ENCODE measurements around the gene RNF123. TPM values are rescaled to one million over a fixed set of nuclear protein-coding genes. Genes with fewer than 3 reads are reported as not detected.

RNF123 gene
- total and polyA plus RNA-seq, 7 experiments from 2014 or later = 8.3 to 77.2 (median 46.7) TPM

GRCh38 chr3:49658711-49659110 is 30.6 kb upstream of the RNF123 start:
- Histone ChIP-seq H3K4me1 (ENCODE audit: control insufficient read depth in 2 of 2, insufficient read depth in 2 of 2, low read length in 2 of 2) (no peaks in the 10 kb centered on the region), H3K36me3 (ENCODE audit: control insufficient read depth in 2 of 3, insufficient read depth in 3 of 3, low read length in 3 of 3) (no peaks in the 10 kb centered on the region), H3K27ac (ENCODE audit: low read depth, low read length) (no peak overlapping the region), H3K4me3 (ENCODE audit: low read length) (no peak overlapping the region), H3K9me3 (ENCODE audit: control insufficient read depth in 2 of 3, low read length in 3 of 3) (no peaks in the 10 kb centered on the region), H3K27me3 (ENCODE audit: control insufficient read depth in 2 of 2, insufficient read depth in 2 of 2, low read length in 2 of 2) (no peaks in the 10 kb centered on the region)
- Mint-ChIP-seq H3K4me3 (no peak overlapping the region), H3K9me3 (no peaks in the 10 kb centered on the region), H3K27me3 (peaks cover 0 to 14% (median 0%) of the 10 kb centered on the region in 5 donors), H3K4me1 (no peaks in the 10 kb centered on the region), H3K36me3 (no peaks in the 10 kb centered on the region), H3K27ac (no peak overlapping the region)
- ChIA-PET POLR2A (no interaction called here), CTCF (no interaction called here)
- intact Hi-C loops (cut with micrococcal nuclease) = no loop called here
- ATAC-seq (no peak), DNase-seq (no peak)

- ATAC-seq (no peak), DNase-seq (no peak)
- Histone ChIP-seq H3K4me3 (ENCODE audit: low read length) (no peak overlapping the region), H3K9me3 (ENCODE audit: control insufficient read depth in 2 of 3, low read length in 3 of 3) (no peaks in the 10 kb centered on the region), H3K4me1 (ENCODE audit: control insufficient read depth in 2 of 2, insufficient read depth in 2 of 2, low read length in 2 of 2) (no peaks in the 10 kb centered on the region), H3K36me3 (ENCODE audit: control insufficient read depth in 2 of 3, insufficient read depth in 3 of 3, low read length in 3 of 3) (no peaks in the 10 kb centered on the region), H3K27ac (ENCODE audit: low read depth, low read length) (no peak overlapping the region), H3K27me3 (ENCODE audit: control insufficient read depth in 2 of 2, insufficient read depth in 2 of 2, low read length in 2 of 2) (no peaks in the 10 kb centered on the region)
- ChIA-PET CTCF (interaction anchor here (0.5 to 1.2 kb wide), 2 partner anchors 74 to 120 kb away, joined by 3 read pairs; no protein-coding TSS in a partner anchor), POLR2A (interaction anchor here (0.6 kb wide), 1 partner anchor 304 kb away, joined by 3 read pairs; no protein-coding TSS in a partner anchor)
- no peaks in the 10 kb centered on the region for H3K4me1 Mint-ChIP-seq
- no peak overlapping the region for H3K4me3 Mint-ChIP-seq
- peaks cover 0 to 14% (median 0%) of the 10 kb centered on the region in 5 donors for H3K27me3 Mint-ChIP-seq
- intact Hi-C loops (cut with micrococcal nuclease) = no loop called here
- no peak overlapping the region for H3K27ac Mint-ChIP-seq
- H3K36me3 Mint-ChIP-seq = no peaks in the 10 kb centered on the region
- no peaks in the 10 kb centered on the region for H3K9me3 Mint-ChIP-seq
Measured at GRCh38 chr3:49659756-49660155, 29.6 kb upstream of the RNF123 start.

GRCh38 chr3:49661281-49661680 is 28.1 kb upstream of the RNF123 start:
- peaks cover 0 to 6% (median 0%) of the 10 kb centered on the region in 7 donors for H3K4me1 Mint-ChIP-seq

GRCh38 chr3:49662021-49662420 is 27.3 kb upstream of the RNF123 start:
- Histone ChIP-seq H3K9me3 (ENCODE audit: control insufficient read depth in 2 of 3, low read length in 3 of 3) (no peaks in the 10 kb centered on the region), H3K36me3 (ENCODE audit: control insufficient read depth in 2 of 3, insufficient read depth in 3 of 3, low read length in 3 of 3) (no peaks in the 10 kb centered on the region), H3K27ac (ENCODE audit: low read depth, low read length) (no peak overlapping the region), H3K4me1 (ENCODE audit: control insufficient read depth in 2 of 2, insufficient read depth in 2 of 2, low read length in 2 of 2) (no peaks in the 10 kb centered on the region), H3K27me3 (ENCODE audit: control insufficient read depth in 2 of 2, insufficient read depth in 2 of 2, low read length in 2 of 2) (no peaks in the 10 kb centered on the region), H3K4me3 (ENCODE audit: low read length) (no peak overlapping the region)
- CTCF ChIA-PET = no interaction called here
- no peak for DNase-seq
- Mint-ChIP-seq H3K27ac (no peak overlapping the region), H3K27me3 (peaks cover 0 to 8% (median 0%) of the 10 kb centered on the region in 5 donors), H3K36me3 (no peaks in the 10 kb centered on the region), H3K4me1 (peaks cover 0 to 6% (median 0%) of the 10 kb centered on the region in 7 donors), H3K4me3 (no peak overlapping the region), H3K9me3 (no peaks in the 10 kb centered on the region)
- POLR2A ChIA-PET = no interaction called here
- intact Hi-C loops (cut with micrococcal nuclease) = no loop called here
- no peak for ATAC-seq

More at GRCh38 chr3:49661281-49661680, 28.1 kb upstream of the RNF123 start:
- Mint-ChIP-seq H3K27ac (no peak overlapping the region), H3K27me3 (peaks cover 0 to 12% (median 0%) of the 10 kb centered on the region in 5 donors), H3K4me3 (no peak overlapping the region), H3K36me3 (no peaks in the 10 kb centered on the region), H3K9me3 (no peaks in the 10 kb centered on the region)
- Histone ChIP-seq H3K4me1 (ENCODE audit: control insufficient read depth in 2 of 2, insufficient read depth in 2 of 2, low read length in 2 of 2) (no peaks in the 10 kb centered on the region), H3K4me3 (ENCODE audit: low read length) (no peak overlapping the region), H3K27ac (ENCODE audit: low read depth, low read length) (no peak overlapping the region), H3K36me3 (ENCODE audit: control insufficient read depth in 2 of 3, insufficient read depth in 3 of 3, low read length in 3 of 3) (no peaks in the 10 kb centered on the region), H3K9me3 (ENCODE audit: control insufficient read depth in 2 of 3, low read length in 3 of 3) (no peaks in the 10 kb centered on the region), H3K27me3 (ENCODE audit: control insufficient read depth in 2 of 2, insufficient read depth in 2 of 2, low read length in 2 of 2) (no peaks in the 10 kb centered on the region)
- ChIA-PET CTCF (no interaction called here), POLR2A (no interaction called here)
- intact Hi-C loops (cut with micrococcal nuclease) = no loop called here
- ATAC-seq (no peak), DNase-seq (no peak)

GRCh38 chr3:49662720-49663413 is 26.5 kb upstream of the RNF123 start:
- ATAC-seq (no peak), DNase-seq (no peak)
- intact Hi-C loops (cut with micrococcal nuclease) = no loop called here
- Histone ChIP-seq H3K4me1 (ENCODE audit: control insufficient read depth in 2 of 2, insufficient read depth in 2 of 2, low read length in 2 of 2) (no peaks in the 10 kb centered on the region), H3K4me3 (ENCODE audit: low read length) (no peak overlapping the region), H3K27me3 (ENCODE audit: control insufficient read depth in 2 of 2, insufficient read depth in 2 of 2, low read length in 2 of 2) (no peaks in the 10 kb centered on the region), H3K36me3 (ENCODE audit: control insufficient read depth in 2 of 3, insufficient read depth in 3 of 3, low read length in 3 of 3) (no peaks in the 10 kb centered on the region), H3K9me3 (ENCODE audit: control insufficient read depth in 2 of 3, low read length in 3 of 3) (no peaks in the 10 kb centered on the region), H3K27ac (ENCODE audit: low read depth, low read length) (no peak overlapping the region)
- CTCF ChIA-PET = interaction anchor here (0.5 kb wide), 1 partner anchor 191 kb away, joined by 3 read pairs; no protein-coding TSS in a partner anchor
- POLR2A ChIA-PET = interaction anchor here (0.6 kb wide), 1 partner anchor 74 kb away, joined by 3 read pairs; no protein-coding TSS in a partner anchor
- no peaks in the 10 kb centered on the region for H3K36me3 Mint-ChIP-seq
- peaks cover 0 to 8% (median 0%) of the 10 kb centered on the region in 5 donors for H3K27me3 Mint-ChIP-seq
- H3K4me3 Mint-ChIP-seq = no peak overlapping the region
- no peaks in the 10 kb centered on the region for H3K9me3 Mint-ChIP-seq
- peak overlapping the region in 1 of 9 donors; percentile 30 for H3K27ac Mint-ChIP-seq
- peaks cover 0 to 6% (median 0%) of the 10 kb centered on the region in 7 donors for H3K4me1 Mint-ChIP-seq

GRCh38 chr3:49663831-49664230 is 25.5 kb upstream of the RNF123 start:
- H3K4me1 Mint-ChIP-seq = peaks cover 0 to 6% (median 0%) of the 10 kb centered on the region in 7 donors
- intact Hi-C loops (cut with micrococcal nuclease) = no loop called here
- Histone ChIP-seq H3K27me3 (ENCODE audit: control insufficient read depth in 2 of 2, insufficient read depth in 2 of 2, low read length in 2 of 2) (no peaks in the 10 kb centered on the region), H3K36me3 (ENCODE audit: control insufficient read depth in 2 of 3, insufficient read depth in 3 of 3, low read length in 3 of 3) (no peaks in the 10 kb centered on the region), H3K4me1 (ENCODE audit: control insufficient read depth in 2 of 2, insufficient read depth in 2 of 2, low read length in 2 of 2) (no peaks in the 10 kb centered on the region), H3K4me3 (ENCODE audit: low read length) (no peak overlapping the region), H3K9me3 (ENCODE audit: control insufficient read depth in 2 of 3, low read length in 3 of 3) (no peaks in the 10 kb centered on the region), H3K27ac (ENCODE audit: low read depth, low read length) (no peak overlapping the region)
- no peak overlapping the region for H3K4me3 Mint-ChIP-seq
- no peak for ATAC-seq
- peaks cover 0 to 8% (median 0%) of the 10 kb centered on the region in 5 donors for H3K27me3 Mint-ChIP-seq
- H3K9me3 Mint-ChIP-seq = no peaks in the 10 kb centered on the region
- CTCF ChIA-PET = no interaction called here
- H3K27ac Mint-ChIP-seq = no peak overlapping the region
- DNase-seq = no peak
- no peaks in the 10 kb centered on the region for H3K36me3 Mint-ChIP-seq
- POLR2A ChIA-PET = no interaction called here

GRCh38 chr3:49664300-49664699 is 25.1 kb upstream of the RNF123 start:
- Mint-ChIP-seq H3K36me3 (no peaks in the 10 kb centered on the region), H3K27me3 (peaks cover 0 to 8% (median 0%) of the 10 kb centered on the region in 5 donors), H3K4me3 (no peak overlapping the region), H3K9me3 (no peaks in the 10 kb centered on the region), H3K4me1 (peaks cover 0 to 6% (median 0%) of the 10 kb centered on the region in 7 donors), H3K27ac (no peak overlapping the region)
- no peaks in the 10 kb centered on the region for H3K36me3 ChIP-seq (ENCODE audit: control insufficient read depth in 2 of 3, insufficient read depth in 3 of 3, low read length in 3 of 3)
- ATAC-seq (no peak), DNase-seq (no peak)
- CTCF ChIA-PET = no interaction called here
- no peaks in the 10 kb centered on the region for H3K4me1 ChIP-seq (ENCODE audit: control insufficient read depth in 2 of 2, insufficient read depth in 2 of 2, low read length in 2 of 2)
- H3K9me3 ChIP-seq (ENCODE audit: control insufficient read depth in 2 of 3, low read length in 3 of 3) = no peaks in the 10 kb centered on the region
- no peak overlapping the region for H3K27ac ChIP-seq (ENCODE audit: low read depth, low read length)
- intact Hi-C loops (cut with micrococcal nuclease) = no loop called here
- no peaks in the 10 kb centered on the region for H3K27me3 ChIP-seq (ENCODE audit: control insufficient read depth in 2 of 2, insufficient read depth in 2 of 2, low read length in 2 of 2)
- POLR2A ChIA-PET = no interaction called here
- H3K4me3 ChIP-seq (ENCODE audit: low read length) = no peak overlapping the region

All from naive thymus-derived CD4-positive, alpha-beta T cell (primary cell).